SH-SY5Y (cell line): ENCODE measurements around the gene MMP2.

ENCODE experiments used
- GATA2 ChIP-seq: IDR thresholded peaks from 2 replicates; pipeline ENCODE4 v1.6.1; 2011; ENCODE audit warnings: mild to moderate bottlenecking, low read depth, low read length
- GATA3 ChIP-seq: IDR thresholded peaks from 2 replicates; pipeline ENCODE4 v1.6.1; 2011; ENCODE audit warnings: low read depth, mild to moderate bottlenecking, low read length, moderate library complexity

The MMP2 gene

GRCh38 chr16:55462241-55462640, 16.8 kb upstream of the MMP2 start:
- TF ChIP-seq GATA2 (no peak), GATA3 (no peak)

- TF ChIP-seq GATA2 (no peak), GATA3 (no peak)
These were observed 14.6 kb upstream of the MMP2 start for GRCh38 chr16:55464375-55464774.

DNA sequence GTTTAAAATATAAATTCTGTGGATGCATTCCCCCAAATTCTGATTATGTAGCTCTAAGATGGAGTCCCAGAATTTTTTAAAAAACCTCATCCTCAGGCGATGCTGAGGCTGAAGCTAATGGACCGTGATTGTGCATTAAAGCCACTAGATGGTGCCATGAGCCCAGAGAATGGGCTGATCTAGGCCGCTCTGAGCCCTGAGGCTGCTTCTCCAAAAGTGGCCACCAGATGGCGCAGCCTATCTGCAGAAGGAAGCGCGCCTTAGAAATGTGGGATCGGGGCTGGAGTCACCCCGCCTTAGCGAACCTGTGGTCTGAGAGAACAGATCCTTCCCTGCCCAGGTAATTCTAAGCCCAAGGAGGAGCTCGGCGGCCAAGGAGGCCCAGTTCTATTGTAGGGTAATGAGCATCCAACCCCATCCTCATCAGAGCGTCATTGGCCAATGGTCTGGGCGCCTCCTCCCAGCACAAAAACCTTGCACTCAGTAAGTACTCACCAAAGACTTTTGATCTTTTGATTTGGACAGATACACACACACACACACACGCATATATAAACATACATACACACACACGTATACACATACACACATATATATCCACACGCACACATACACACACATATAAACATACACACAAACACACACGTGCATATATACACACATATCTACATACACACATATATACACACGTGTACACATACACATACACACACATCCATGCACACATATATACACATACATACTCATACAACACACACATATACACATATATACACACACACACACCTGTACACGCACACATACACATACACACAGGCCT, 13.7 kb upstream of the MMP2 start:
- TF ChIP-seq GATA2 (no peak), GATA3 (no peak)

DNA sequence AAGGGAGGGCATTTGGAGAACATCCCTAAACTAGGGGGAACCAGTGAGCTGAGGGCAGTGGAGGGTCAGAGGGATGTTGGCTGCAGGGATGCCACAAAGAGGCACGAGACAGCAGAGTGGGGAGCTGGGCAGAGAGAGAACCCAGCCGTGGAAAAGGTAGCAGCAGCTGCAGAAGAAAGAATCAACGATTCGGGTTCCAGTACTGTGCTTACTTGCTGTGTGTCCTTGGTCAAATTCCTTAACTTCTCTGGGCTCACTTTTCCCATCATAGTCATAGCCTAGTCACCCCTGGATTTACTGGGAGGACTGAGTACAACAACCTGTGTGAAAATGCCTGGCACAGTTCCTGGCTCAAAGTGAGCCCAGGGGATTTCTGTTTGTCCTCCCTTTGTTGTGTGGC, 12.8 kb upstream of the MMP2 start:
- TF ChIP-seq GATA3 (no peak), GATA2 (no peak)

- TF ChIP-seq GATA2 (no peak), GATA3 (no peak)
These were observed 11.1 kb upstream of the MMP2 start for GRCh38 chr16:55467898-55468297.

DNA sequence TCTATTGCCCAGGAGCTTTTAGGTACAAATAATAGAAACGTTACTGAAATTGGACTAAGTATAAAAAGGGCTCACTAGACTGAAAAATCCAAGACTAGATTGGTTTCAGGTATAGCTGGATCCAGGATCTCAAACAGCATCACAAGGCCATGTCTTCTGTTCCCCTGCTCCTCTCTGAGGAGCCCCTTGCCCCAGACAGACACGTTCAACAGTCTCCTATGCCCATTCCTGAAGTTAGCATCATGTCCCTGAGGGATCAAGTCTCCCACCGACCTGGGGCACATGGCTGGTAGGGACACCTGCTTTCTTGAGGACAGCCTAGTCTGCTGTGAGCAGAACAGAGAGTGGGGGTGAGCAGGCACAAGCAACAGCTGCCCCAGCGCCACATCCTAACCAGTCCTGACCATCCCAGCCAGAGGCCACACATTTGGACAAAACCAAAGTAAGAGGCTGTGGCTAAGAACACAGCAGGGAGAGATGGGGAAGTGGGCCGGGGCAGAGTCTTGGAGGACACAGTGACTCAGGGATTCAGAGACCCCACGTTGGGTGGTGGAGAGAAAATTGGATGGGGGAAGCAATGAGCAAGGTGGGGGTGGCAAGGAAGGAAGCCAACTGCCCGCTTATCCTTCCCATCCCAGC, 10.5 kb upstream of the MMP2 start:
- TF ChIP-seq GATA3 (no peak), GATA2 (no peak)

- TF ChIP-seq GATA2 (no peak), GATA3 (no peak)
These were observed 9.0 kb upstream of the MMP2 start for GRCh38 chr16:55469821-55470532.

DNA sequence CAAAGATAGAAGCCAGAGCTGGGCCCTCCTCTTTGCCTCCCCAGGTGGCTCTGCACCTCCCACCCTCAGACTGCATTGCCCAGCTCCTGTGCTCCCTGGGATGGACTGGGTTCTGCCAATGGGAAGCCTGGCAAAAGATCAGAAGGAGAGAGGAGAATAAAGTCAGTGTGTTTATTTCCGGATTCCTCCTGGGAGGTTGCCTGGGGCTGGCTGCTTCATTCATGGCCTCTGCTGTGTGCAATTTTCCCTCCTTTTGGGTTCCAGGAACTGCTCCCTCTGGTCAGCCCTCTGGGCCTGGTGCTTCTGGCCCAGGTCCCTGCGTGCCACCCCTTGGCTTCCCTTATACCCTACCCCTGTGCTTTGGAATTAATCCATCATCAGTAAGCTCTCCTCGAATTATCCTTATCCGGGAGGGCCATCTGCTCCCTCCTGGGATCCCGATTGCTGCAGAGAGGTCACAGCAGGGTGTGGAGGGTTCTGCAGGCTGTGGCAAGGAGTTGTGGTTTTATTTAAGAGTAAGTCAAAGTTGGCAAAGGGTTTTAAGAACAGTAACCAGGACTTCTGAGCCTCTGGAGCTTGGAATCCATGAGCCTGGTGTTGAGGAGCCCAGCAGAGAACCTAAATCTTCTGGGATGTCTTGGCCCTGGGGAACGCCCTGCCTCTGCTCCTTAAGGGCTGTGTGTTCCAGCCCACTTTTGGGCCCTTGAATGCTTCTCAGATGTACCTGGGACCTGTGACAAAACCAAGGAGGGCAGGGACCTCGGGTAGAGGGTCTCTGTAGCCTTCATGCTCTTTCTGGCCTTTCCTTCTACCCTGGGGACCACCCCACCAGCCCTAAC, 8.2 kb upstream of the MMP2 start:
- TF ChIP-seq GATA2 = no peak
- no peak for TF ChIP-seq GATA3

GRCh38 chr16:55471448-55472097, 7.4 kb upstream of the MMP2 start:
- TF ChIP-seq GATA3 = no peak
- TF ChIP-seq GATA2 = no peak

DNA sequence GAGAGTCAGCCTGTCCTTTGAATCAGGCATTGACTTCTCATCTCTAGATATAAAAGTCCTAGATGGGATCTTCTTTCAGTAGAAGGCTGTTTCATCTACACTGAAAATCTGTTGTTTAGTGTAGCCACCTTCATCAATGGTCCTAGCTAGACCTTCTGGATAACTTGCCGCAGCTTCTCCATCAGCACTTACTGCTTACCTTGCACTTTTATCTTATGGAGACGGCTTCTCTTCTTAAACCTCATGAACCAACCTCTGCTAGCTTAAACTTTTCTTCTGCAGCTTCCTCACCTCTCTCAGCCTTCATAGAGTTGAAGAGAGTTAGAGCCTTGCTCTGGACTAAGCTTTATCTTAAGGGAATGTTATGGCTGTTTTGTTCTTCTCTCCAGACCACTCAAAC, 5.4 kb upstream of the MMP2 start:
- no peak for TF ChIP-seq GATA2
- TF ChIP-seq GATA3 = no peak

DNA sequence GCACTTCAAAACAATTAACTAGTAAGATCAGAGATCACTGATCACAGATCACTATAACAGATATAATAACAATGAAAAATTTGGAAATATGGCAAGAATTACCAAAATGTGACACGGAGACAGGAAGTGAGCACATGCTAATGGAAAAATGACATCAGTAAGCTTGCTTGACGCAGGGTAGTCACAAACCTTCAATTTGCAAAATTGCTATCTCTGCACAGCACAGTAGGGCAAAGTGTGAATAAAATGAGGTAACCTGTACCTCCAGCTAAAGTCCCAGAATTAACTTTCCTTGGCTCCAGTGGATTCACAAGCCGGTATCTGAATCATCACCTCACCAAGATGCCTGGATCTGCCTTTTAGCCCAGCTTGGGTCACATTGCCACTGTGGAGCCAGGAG, 4.2 kb upstream of the MMP2 start:
- TF ChIP-seq GATA3 = no peak

DNA sequence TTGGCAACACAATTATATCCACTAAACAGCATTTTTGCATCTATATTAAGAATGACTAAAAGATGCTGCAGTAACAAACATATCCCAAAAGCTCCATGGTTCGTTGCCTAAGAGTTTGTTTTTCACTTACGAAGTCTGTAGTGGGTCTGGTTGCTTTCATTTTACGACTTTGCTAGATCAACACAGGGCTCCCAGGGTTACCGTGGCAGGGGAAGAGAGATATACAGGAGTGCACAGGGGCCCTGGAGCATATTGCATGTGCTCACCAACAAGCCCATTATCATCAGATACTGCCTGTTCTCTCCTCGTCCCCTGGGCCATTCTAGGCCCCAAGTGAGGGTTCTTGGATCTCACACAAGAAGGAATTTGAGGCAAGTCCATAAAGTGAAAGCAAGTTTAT, 3.1 kb upstream of the MMP2 start:
- no peak for TF ChIP-seq GATA2
- no peak for TF ChIP-seq GATA3

DNA sequence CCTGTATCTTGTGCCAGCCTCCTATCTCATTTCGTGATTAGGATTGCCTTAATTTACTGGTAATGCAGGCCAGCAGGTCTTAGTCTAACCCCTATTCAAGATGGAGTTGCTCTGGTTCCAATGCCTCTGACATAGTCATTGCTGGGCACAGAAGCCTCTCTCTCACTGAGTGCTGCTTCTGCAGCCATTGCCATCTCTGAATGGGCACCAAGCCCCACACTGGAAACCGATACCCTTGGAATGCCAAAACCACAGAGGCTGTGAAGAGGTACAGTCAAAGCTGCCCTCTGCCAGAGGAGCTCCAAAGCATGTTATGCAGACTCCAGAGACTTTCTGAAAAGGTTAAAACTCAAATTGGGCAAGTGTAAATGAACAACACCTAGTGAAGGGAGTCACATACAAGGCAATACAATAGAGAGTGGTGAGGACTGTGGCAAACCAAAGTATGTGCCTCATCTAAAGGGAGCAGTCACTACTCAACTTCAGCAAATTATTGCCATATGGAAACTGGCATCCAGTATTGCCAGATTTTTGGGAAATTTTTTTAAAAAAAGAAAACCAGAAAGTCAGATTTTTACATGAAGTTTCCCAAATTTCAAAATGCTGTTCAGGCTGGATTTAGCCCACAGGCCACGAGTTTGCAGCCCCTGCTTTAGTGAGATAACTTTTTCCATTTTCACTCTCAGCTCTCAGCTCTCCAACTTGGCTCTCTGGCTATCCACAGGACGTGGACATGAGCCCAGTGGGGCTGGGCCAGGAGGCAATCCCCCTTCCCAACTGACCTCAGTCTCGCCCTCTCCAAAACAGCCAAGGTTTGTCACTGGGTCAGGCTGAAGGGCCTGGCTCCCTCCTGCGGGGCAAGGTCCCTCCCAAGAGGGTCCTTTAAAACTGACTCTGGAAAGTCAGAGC, 2.1 kb upstream of the MMP2 start:
- no peak for TF ChIP-seq GATA2

GRCh38 chr16:55477736-55478135, 1.3 kb upstream of the MMP2 start:
- TF ChIP-seq GATA3 (no peak), GATA2 (no peak)
